IMR-90 (cell line): ENCODE data around the gene PRM2.

Experiments
- CTCF ChIP-seq: conservative IDR thresholded peaks from 2 replicates; pipeline ENCODE4 v1.5.1; 2012; ENCODE audit warnings: mild to moderate bottlenecking, low read depth, low read length, improper control_type of control experiment
- POLR2A ChIP-seq: IDR thresholded peaks from 2 replicates; pipeline ENCODE4 v1.6.1; 2012; ENCODE audit warnings: mild to moderate bottlenecking, low read depth, low read length
- RAD21 ChIP-seq: IDR thresholded peaks from 2 replicates; pipeline ENCODE4 v1.6.1; 2012; ENCODE audit warnings: low read length, improper control_type of control experiment
- USF2 ChIP-seq: fragments of 150-350 bp; IDR thresholded peaks from 2 replicates; pipeline ENCODE4 v1.6.1; 2017; ENCODE audit warnings: mild to moderate bottlenecking, antibody characterized with exemption, low read length, low read depth

GRCh38 chr16:11263737-11264136 is 12.5 kb downstream of the PRM2 start:
- TF ChIP-seq POLR2A (no peak), CTCF (no peak), USF2 (no peak), RAD21 (no peak)
